ENCODE data around the gene SCGB1D1.

GRCh38 chr11:62181097-62181496 is 8.9 kb upstream of the SCGB1D1 start:
- TF ChIP-seq CTCF (IDR thresholded peaks at IDR 0.05) (no peak), POLR2A (IDR thresholded peaks at IDR 0.05) (no peak), POLR2AphosphoS5 (IDR thresholded peaks at IDR 0.05) (no peak), EP300 (IDR thresholded peaks at IDR 0.05; ENCODE audit: low read depth) (no peak)
